Activated CD8-positive, alpha-beta T cell treated with anti-CD3 and anti-CD28 coated beads, Interleukin-2, amount 10 ng/mL, durations not matched to agents 7 days and 5 days (primary cell): ENCODE measurements around the gene PTPA. TPM values are rescaled to one million over a fixed set of nuclear protein-coding genes. Genes with fewer than 3 reads are reported as not detected.
"Not testable (repeated sequence)": the region's sequence is repeated elsewhere in the genome, so short reads cannot be mapped to it uniquely, and the experiment has no call there.

Experiments used
- ATAC-seq: fragments of 150-1000 bp; cut with Tn5 transposase; one replicate; pipeline ENCODE4 v1.10.0; 2021; ENCODE audit warnings: moderate library complexity
- CTCF ChIA-PET: fragments of 350-600 bp; sonication (Branson Sonifier 250); formaldehyde crosslinking; loops from one replicate; lab custom pipeline; 2021; ENCODE audit warnings: antibody characterized with exemption; lab: Charles Lee
- POLR2A ChIA-PET: fragments of 350-600 bp; sonication (Branson Sonifier 250); formaldehyde crosslinking; loops from one replicate; lab custom pipeline; 2021; ENCODE audit warnings: antibody characterized with exemption; lab: Charles Lee
- DNase-seq: peaks from one replicate; pipeline ENCODE4 v3.0.0-alpha.2; 2020
- H3K27ac Mint-ChIP-seq: one replicate; pipeline ENCODE4 v1.8.0; 2021; ENCODE audit warnings: mild to moderate bottlenecking, mixed read lengths
- H3K27me3 Mint-ChIP-seq: one replicate; pipeline ENCODE4 v1.8.0; 2021; ENCODE audit warnings: low read depth, mixed read lengths
- H3K36me3 Mint-ChIP-seq: one replicate; pipeline ENCODE4 v1.8.0; 2021; ENCODE audit warnings: low read depth, mixed read lengths
- H3K4me1 Mint-ChIP-seq: one replicate; pipeline ENCODE4 v1.8.0; 2021; ENCODE audit warnings: low read depth, mixed read lengths
- H3K4me3 Mint-ChIP-seq: one replicate; pipeline ENCODE4 v1.8.0; 2021; ENCODE audit warnings: mild to moderate bottlenecking, mixed read lengths
- H3K9me3 Mint-ChIP-seq: one replicate; pipeline ENCODE4 v1.8.0; 2022; ENCODE audit warnings: mixed read lengths; ENCODE audit not compliant: insufficient read depth
- total RNA-seq, 2 experiments: library from RNA; stranded (reverse); gene quantifications; one replicate each; pipeline ENCODE4 v1.2.3, GENCODE V29; 2021

The PTPA gene
- total RNA-seq, 2 experiments from 2014 or later: 114 to 125 TPM

DNA sequence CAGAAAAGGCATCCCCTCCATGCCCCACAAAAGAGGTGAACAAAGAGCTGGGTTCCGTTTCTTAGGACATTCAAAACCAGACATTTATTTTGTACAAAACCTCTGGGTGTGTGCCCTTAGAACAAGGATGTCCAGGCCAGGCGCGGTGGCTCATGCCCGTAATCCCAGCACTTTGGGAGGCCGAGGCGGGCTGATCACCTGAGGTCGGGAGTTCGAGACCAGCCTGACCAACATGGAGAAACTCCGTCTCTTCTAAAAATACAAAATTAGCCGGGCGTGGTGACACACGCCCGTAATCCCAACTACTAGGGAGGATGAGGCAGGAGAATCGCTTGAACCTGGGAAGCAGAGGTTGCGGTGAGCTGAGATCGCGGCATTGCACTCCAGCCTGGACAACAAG lies 1.3 kb downstream of the PTPA start:
- DNase-seq, H3K27ac Mint-ChIP-seq: not testable (repeated sequence)
- peak overlapping the region; percentile 96 for H3K4me3 Mint-ChIP-seq

DNA sequence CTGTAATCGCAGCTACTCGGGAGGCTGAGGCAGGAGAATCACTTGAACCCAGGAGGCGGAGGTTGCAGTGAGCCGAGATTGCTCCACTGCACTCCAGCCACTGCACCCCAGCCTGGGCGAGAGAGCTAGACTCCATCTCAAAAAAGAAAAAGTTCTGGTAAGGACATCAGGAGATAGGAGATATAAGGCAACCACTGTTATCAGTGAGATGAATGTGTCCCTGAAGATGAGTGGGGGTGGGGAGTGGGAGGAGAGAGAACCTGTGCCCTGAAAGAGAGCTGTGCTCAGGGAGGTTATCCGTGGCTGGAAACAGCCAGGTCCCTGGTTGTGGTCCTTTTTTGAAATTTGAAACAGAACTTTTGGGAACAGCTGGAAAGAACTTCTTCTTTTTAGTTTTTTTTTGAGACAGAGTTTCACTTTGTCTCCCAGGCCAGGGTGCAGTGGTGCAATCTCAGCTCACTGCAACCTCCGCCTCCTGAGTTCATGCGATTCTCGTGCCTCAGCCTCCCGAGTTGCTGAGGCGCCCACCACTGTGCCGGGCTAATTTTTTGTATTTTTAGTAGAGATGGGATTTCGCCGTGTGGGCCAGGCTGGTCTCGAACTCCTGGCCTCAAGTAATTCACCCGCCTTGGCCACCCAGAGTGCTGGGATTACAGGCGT lies 2.6 kb downstream of the PTPA start:
- POLR2A ChIA-PET: no interaction called here
- no peak for DNase-seq
- Mint-ChIP-seq H3K36me3 (peaks cover 10% of the 10 kb centered on the region), H3K27ac (no peak overlapping the region), H3K4me1 (peaks cover 37% of the 10 kb centered on the region), H3K4me3 (no peak overlapping the region), H3K9me3 (no peaks in the 10 kb centered on the region), H3K27me3 (peaks cover 4% of the 10 kb centered on the region)
- no peak for ATAC-seq
- CTCF ChIA-PET: interaction anchor here (0.8 to 4.4 kb wide), 5 partner anchors 18 to 511 kb away, joined by 3 to 39 read pairs (median 3); no protein-coding TSS in a partner anchor

More for the DNA sequence above, 1.3 kb downstream of the PTPA start:
- not testable (repeated sequence) for H3K36me3 Mint-ChIP-seq, ATAC-seq, H3K27me3 Mint-ChIP-seq, H3K9me3 Mint-ChIP-seq
- ChIA-PET CTCF (interaction anchor here (0.7 to 4.4 kb wide), 7 partner anchors 19 to 512 kb away, joined by 3 to 39 read pairs (median 6); partner anchors contain the start of gene DOLPP1), POLR2A (interaction anchor here (1.0 to 1.1 kb wide), 2 partner anchors 18 to 30 kb away, joined by 3 read pairs; no protein-coding TSS in a partner anchor)
- peaks cover 40% of the 10 kb centered on the region for H3K4me1 Mint-ChIP-seq

GRCh38 chr9:129118799-129119198 lies 7.6 kb downstream of the PTPA start:
- DNase-seq (no peak), ATAC-seq (no peak)
- Mint-ChIP-seq H3K27me3 (no peaks in the 10 kb centered on the region), H3K4me1 (peaks cover 15% of the 10 kb centered on the region), H3K9me3 (no peaks in the 10 kb centered on the region), H3K27ac (no peak overlapping the region), H3K36me3 (peaks cover 27% of the 10 kb centered on the region), H3K4me3 (no peak overlapping the region)
- CTCF ChIA-PET: no interaction called here
- POLR2A ChIA-PET: interaction anchor here (0.6 kb wide), 1 partner anchor 1016 kb away, joined by 3 read pairs; no protein-coding TSS in a partner anchor

DNA sequence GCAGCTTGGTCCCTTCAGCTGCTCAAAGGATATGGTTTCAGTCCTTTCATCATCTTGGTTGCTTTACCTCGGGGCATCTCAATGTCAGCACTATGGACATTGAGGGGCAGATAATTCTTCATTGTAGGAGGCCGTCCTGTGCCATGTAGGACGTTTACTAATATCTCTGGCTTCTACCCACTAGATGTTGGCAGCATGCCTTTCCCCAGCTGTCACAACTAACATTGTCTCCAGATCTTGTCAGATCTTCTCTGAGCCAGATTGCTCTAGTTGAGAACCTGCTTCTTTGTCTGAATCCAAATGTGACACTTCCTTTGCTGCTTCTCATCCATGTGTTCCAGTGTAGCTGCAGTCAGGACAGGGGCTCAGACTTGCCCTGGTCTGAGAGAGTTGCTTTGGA lies 10.3 kb downstream of the PTPA start:
- no peaks in the 10 kb centered on the region for H3K27me3 Mint-ChIP-seq
- ChIA-PET CTCF (interaction anchor here (3.7 kb wide), 1 partner anchor 10 kb away, joined by 26 read pairs; no protein-coding TSS in a partner anchor), POLR2A (interaction anchor here (1.1 to 1.5 kb wide), 2 partner anchors 10 kb away, joined by 4 to 5 read pairs; partner anchors contain the start of genes CRAT and PTPA)
- H3K27ac Mint-ChIP-seq: no peak overlapping the region
- H3K9me3 Mint-ChIP-seq: no peaks in the 10 kb centered on the region
- no peak overlapping the region for H3K4me3 Mint-ChIP-seq
- H3K4me1 Mint-ChIP-seq: no peaks in the 10 kb centered on the region
- peaks cover 40% of the 10 kb centered on the region for H3K36me3 Mint-ChIP-seq
- ATAC-seq: no peak
- DNase-seq: no peak

- ATAC-seq (no peak), DNase-seq (no peak)
- Mint-ChIP-seq H3K4me3 (no peak overlapping the region), H3K36me3 (peaks cover 40% of the 10 kb centered on the region), H3K27ac (no peak overlapping the region), H3K27me3 (no peaks in the 10 kb centered on the region), H3K9me3 (no peaks in the 10 kb centered on the region), H3K4me1 (no peaks in the 10 kb centered on the region)
- POLR2A ChIA-PET: interaction anchor here (1.5 kb wide), 1 partner anchor 11 kb away, joined by 5 read pairs; the partner anchor contains the start of genes CRAT and PTPA
- CTCF ChIA-PET: interaction anchor here (1.5 to 3.7 kb wide), 3 partner anchors 9 to 21 kb away, joined by 4 to 26 read pairs (median 5); no protein-coding TSS in a partner anchor
Measured at GRCh38 chr9:129122133-129122532, 10.9 kb downstream of the PTPA start.

DNA sequence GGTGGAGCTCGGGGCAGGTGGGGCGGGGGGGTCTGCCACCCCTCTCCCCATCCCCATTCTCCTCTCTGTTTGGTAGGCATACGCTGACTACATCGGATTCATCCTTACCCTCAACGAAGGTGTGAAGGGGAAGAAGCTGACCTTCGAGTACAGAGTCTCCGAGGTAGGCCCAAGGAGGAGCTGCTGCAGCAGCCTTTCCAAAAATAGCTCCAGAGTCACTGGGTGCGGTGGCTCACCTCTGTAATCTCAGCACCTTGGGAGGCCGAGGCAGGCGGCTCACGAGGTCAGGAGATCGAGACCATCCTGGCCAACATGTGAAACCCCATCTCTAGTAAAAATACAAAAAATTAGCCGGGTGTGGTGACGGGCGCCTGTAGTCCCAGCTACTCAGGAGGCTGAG lies 11.8 kb downstream of the PTPA start:
- CTCF ChIA-PET: interaction anchor here (1.5 to 3.7 kb wide), 3 partner anchors 8 to 20 kb away, joined by 4 to 26 read pairs (median 5); no protein-coding TSS in a partner anchor
- POLR2A ChIA-PET: interaction anchor here (1.5 kb wide), 1 partner anchor 12 kb away, joined by 5 read pairs; the partner anchor contains the start of genes CRAT and PTPA
- not testable (repeated sequence) for H3K4me3 Mint-ChIP-seq, ATAC-seq, H3K27me3 Mint-ChIP-seq, H3K4me1 Mint-ChIP-seq, H3K27ac Mint-ChIP-seq, H3K9me3 Mint-ChIP-seq, DNase-seq
- peaks cover 46% of the 10 kb centered on the region for H3K36me3 Mint-ChIP-seq

- Mint-ChIP-seq H3K36me3 (peaks cover 41% of the 10 kb centered on the region), H3K27me3 (no peaks in the 10 kb centered on the region), H3K4me1 (no peaks in the 10 kb centered on the region), H3K9me3 (no peaks in the 10 kb centered on the region), H3K4me3 (no peak overlapping the region), H3K27ac (no peak overlapping the region)
- POLR2A ChIA-PET: interaction anchor here (1.4 to 1.8 kb wide), 2 partner anchors 14 to 53 kb away, joined by 4 to 5 read pairs; partner anchors contain the start of genes CRAT, IER5L and PTPA
- ATAC-seq: no peak
- no peak for DNase-seq
- CTCF ChIA-PET: interaction anchor here (0.6 to 3.3 kb wide), 3 partner anchors 15 to 521 kb away, joined by 3 to 15 read pairs (median 3); no protein-coding TSS in a partner anchor
Measured at GRCh38 chr9:129124506-129125069, 13.4 kb downstream of the PTPA start.

GRCh38 chr9:129125478-129125877 lies 14.3 kb downstream of the PTPA start:
- Mint-ChIP-seq H3K4me1 (no peaks in the 10 kb centered on the region), H3K9me3 (no peaks in the 10 kb centered on the region), H3K27ac (no peak overlapping the region), H3K36me3 (peaks cover 37% of the 10 kb centered on the region), H3K27me3 (no peaks in the 10 kb centered on the region), H3K4me3 (no peak overlapping the region)
- ChIA-PET CTCF (interaction anchor here (0.6 to 3.3 kb wide), 5 partner anchors 14 to 520 kb away, joined by 3 to 15 read pairs (median 4); no protein-coding TSS in a partner anchor), POLR2A (interaction anchor here (0.7 to 1.8 kb wide), 4 partner anchors 11 to 81 kb away, joined by 3 to 5 read pairs (median 4); partner anchors contain the start of genes CRAT, IER5L and PTPA)
- no peak for DNase-seq
- ATAC-seq: no peak

DNA sequence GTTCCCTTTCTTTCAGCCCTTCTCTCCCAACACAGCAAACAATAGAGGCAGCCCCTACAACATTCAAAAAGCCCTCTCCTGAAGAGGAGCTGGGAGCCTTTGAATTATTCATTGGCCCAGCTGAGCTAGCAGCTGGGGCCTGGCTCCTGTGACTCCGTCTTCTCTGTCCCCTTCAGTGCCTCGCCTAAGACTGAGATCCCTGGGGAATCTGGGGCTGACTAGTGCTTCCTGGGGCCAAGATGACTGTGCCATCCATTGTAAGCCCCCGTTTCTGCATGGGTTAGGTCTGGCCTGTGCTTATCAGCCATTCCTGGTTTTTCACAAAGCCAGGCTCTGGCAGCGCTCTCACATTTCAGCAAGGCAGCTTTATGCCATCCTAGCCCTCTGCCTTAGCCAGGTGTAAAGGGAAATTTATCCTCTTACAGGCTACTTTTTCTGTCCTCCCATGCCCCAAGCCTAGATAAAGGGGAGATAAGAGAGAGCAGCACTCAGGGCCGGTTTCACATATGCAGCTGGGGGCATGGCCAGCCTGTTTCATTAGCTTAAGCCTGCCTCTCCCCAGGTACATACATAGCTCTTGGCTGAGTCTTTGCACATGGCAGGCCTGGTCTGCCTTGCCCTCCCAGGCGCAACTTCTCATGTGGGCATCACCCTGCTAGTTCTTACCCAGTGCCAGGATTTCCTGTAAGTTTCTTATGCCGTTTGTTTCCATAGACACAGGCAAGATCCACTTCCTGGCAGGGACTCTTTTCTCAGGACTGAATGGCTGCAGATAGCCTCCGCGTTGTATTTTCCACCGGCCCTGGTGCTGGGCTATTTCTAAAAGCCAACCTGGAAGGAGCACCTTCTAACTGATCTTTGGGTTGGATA lies 15.8 kb downstream of the PTPA start:
- DNase-seq (no peak), ATAC-seq (no peak)
- H3K9me3 Mint-ChIP-seq: no peaks in the 10 kb centered on the region
- CTCF ChIA-PET: interaction anchor here (2.6 to 3.3 kb wide), 2 partner anchors 12 to 16 kb away, joined by 7 to 15 read pairs; no protein-coding TSS in a partner anchor
- no peak overlapping the region for H3K27ac Mint-ChIP-seq
- POLR2A ChIA-PET: interaction anchor here (1.8 kb wide), 1 partner anchor 51 kb away, joined by 5 read pairs; the partner anchor contains the start of gene IER5L
- peaks cover 6% of the 10 kb centered on the region for H3K4me1 Mint-ChIP-seq
- H3K4me3 Mint-ChIP-seq: no peak overlapping the region
- peaks cover 40% of the 10 kb centered on the region for H3K36me3 Mint-ChIP-seq
- no peaks in the 10 kb centered on the region for H3K27me3 Mint-ChIP-seq

GRCh38 chr9:129128689-129129088 lies 17.5 kb downstream of the PTPA start:
- H3K9me3 Mint-ChIP-seq: no peaks in the 10 kb centered on the region
- H3K36me3 Mint-ChIP-seq: peaks cover 43% of the 10 kb centered on the region
- ATAC-seq (no peak), DNase-seq (no peak)
- H3K4me1 Mint-ChIP-seq: peaks cover 7% of the 10 kb centered on the region
- ChIA-PET POLR2A (interaction anchor here (1.1 kb wide), 1 partner anchor 10 kb away, joined by 3 read pairs; no protein-coding TSS in a partner anchor), CTCF (interaction anchor here (0.7 to 1.5 kb wide), 2 partner anchors 10 to 14 kb away, joined by 3 to 5 read pairs; no protein-coding TSS in a partner anchor)
- no peaks in the 10 kb centered on the region for H3K27me3 Mint-ChIP-seq
- H3K27ac Mint-ChIP-seq: no peak overlapping the region
- H3K4me3 Mint-ChIP-seq: no peak overlapping the region
